PC-9 (cell line): ENCODE results near the gene SGIP1.

Experiments used
- EZH2 ChIP-seq: fragments of 200-600 bp; sonication (generic); IDR thresholded peaks from 2 replicates; pipeline ENCODE4 v1.8.0; 2017; ENCODE audit warnings: antibody characterized with exemption, low read depth
- TF ChIP-seq, protein P1 (sequence below): fragments of 200-600 bp; sonication (generic); conservative IDR thresholded peaks from 2 replicates; pipeline ENCODE4 v1.6.1; 2017; ENCODE audit warnings: mixed run types, antibody characterized with exemption, mild to moderate bottlenecking, moderate library complexity

DNA sequence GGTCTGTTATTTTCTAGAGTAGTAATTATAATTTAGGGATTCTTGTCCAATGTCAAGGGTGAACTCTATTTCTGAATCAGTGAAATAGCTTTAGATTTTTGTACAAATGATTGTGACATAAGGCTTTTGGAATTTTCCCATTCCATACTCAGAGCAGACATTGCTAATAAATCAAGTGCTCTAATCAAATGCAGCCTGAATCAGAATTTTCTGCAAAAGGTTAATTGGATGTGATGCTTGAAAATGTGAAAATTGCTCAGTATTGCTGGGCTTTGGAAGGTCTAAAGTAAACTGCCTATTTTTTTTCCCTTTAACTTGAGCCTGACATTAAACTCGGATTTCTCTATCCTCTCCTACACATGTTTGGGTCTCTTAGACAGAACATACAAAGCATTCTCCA lies 23.2 kb downstream of the SGIP1 start:
- TF ChIP-seq, protein P1, sequence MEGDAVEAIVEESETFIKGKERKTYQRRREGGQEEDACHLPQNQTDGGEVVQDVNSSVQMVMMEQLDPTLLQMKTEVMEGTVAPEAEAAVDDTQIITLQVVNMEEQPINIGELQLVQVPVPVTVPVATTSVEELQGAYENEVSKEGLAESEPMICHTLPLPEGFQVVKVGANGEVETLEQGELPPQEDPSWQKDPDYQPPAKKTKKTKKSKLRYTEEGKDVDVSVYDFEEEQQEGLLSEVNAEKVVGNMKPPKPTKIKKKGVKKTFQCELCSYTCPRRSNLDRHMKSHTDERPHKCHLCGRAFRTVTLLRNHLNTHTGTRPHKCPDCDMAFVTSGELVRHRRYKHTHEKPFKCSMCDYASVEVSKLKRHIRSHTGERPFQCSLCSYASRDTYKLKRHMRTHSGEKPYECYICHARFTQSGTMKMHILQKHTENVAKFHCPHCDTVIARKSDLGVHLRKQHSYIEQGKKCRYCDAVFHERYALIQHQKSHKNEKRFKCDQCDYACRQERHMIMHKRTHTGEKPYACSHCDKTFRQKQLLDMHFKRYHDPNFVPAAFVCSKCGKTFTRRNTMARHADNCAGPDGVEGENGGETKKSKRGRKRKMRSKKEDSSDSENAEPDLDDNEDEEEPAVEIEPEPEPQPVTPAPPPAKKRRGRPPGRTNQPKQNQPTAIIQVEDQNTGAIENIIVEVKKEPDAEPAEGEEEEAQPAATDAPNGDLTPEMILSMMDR, result no peak
- TF ChIP-seq EZH2, result no peak
